22Rv1 (cell line): ENCODE results near the gene LMCD1.

Experiments used
- H3K27ac ChIP-seq: fragments of 450-650 bp; 2 replicates; pipeline ENCODE4 v1.5.1; 2017
- ZFX ChIP-seq: fragments of 450-650 bp; IDR thresholded peaks from 2 replicates; pipeline ENCODE4 v1.6.1; 2017; ENCODE audit warnings: antibody characterized with exemption, borderline replicate concordance
- TF ChIP-seq, protein P1 (sequence below): fragments of 450-650 bp; IDR thresholded peaks from 2 replicates; pipeline ENCODE4 v1.5.1; 2017; ENCODE audit warnings: mild to moderate bottlenecking

Gene LMCD1

DNA sequence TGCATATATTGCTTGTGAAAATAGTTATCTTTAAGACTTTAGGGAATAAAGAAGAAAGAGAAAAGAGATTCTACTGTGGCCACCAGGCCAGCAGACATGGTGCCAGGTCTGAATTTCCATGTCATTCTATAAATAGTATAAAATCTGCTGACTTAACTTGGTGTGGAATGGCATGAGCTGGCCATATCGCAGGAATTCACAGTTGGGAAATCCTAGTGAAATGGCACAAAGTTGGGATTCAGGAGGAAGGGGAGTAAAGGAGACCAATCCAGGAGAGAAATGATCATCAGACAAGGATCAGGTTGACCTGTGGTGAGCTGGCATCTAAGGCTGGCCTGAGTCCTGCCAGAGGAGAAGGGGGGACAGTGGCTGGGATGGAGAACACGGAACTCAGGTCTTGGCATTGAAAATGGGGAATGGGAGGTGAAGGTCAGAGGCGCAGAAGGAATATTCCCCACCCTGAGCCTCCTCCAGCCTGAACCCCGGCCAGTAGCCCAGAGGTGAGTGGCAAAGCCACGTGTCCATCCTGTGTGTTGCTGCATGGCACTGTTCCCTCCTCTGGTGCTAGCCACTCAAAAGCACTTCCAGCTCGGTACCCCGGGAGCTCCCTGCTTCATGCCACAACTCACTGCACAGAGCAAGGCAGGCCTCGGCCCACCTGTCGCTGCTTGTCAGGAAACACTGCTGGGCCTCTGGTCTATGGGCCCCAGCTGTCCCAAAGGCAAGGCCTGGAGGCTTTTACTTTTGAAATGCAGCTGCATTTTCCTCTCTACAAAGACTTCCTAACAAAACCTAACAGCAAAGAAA, 91.6 kb downstream of the LMCD1 start:
- H3K27ac ChIP-seq, result no peak overlapping the region
- TF ChIP-seq ZFX, result no peak
- TF ChIP-seq, protein P1, sequence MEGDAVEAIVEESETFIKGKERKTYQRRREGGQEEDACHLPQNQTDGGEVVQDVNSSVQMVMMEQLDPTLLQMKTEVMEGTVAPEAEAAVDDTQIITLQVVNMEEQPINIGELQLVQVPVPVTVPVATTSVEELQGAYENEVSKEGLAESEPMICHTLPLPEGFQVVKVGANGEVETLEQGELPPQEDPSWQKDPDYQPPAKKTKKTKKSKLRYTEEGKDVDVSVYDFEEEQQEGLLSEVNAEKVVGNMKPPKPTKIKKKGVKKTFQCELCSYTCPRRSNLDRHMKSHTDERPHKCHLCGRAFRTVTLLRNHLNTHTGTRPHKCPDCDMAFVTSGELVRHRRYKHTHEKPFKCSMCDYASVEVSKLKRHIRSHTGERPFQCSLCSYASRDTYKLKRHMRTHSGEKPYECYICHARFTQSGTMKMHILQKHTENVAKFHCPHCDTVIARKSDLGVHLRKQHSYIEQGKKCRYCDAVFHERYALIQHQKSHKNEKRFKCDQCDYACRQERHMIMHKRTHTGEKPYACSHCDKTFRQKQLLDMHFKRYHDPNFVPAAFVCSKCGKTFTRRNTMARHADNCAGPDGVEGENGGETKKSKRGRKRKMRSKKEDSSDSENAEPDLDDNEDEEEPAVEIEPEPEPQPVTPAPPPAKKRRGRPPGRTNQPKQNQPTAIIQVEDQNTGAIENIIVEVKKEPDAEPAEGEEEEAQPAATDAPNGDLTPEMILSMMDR, result no peak

DNA sequence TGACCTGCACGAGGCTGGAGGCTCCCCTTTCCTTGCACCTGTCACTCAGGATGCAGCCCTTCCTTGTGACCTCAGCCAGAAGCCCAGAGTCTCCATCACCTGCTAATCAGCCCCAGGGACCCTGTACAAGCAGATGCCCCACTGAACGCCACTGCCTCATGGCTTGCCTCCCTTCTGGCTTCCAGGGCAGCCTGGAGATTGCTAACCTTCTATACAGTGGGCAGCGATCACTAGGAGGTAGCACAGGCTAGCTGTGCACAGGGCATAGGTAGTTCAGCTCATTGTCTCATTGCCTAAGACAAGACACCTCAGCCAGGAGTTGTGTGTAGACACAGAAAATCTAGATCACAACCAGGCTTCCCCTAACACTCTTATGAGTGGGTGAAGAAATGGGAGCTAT, 93.6 kb downstream of the LMCD1 start:
- TF ChIP-seq, protein P1, result no peak
- no peak for TF ChIP-seq ZFX
- H3K27ac ChIP-seq, result no peak overlapping the region

DNA sequence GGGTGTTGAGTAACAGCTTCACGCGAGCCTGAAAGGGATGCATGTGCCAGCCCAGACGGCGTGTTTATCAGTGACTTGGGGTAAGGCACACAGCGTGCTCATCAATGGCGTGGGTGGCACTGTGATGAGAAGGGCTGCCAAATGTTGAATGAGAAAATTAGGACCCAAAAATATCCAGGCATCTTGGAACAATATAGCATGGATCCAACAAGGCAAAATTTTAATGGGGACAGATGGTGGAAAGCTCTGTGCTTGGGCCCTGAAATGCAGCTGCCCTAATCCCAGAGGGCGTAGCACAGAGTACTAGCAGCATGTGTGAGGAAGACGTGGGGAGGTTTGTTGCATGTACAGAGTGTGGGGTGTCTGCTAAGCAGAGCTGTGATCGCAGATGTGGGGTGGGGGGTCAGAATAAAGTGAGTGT, 94.1 kb downstream of the LMCD1 start:
- TF ChIP-seq, protein P1, result no peak
- TF ChIP-seq ZFX, result no peak

DNA sequence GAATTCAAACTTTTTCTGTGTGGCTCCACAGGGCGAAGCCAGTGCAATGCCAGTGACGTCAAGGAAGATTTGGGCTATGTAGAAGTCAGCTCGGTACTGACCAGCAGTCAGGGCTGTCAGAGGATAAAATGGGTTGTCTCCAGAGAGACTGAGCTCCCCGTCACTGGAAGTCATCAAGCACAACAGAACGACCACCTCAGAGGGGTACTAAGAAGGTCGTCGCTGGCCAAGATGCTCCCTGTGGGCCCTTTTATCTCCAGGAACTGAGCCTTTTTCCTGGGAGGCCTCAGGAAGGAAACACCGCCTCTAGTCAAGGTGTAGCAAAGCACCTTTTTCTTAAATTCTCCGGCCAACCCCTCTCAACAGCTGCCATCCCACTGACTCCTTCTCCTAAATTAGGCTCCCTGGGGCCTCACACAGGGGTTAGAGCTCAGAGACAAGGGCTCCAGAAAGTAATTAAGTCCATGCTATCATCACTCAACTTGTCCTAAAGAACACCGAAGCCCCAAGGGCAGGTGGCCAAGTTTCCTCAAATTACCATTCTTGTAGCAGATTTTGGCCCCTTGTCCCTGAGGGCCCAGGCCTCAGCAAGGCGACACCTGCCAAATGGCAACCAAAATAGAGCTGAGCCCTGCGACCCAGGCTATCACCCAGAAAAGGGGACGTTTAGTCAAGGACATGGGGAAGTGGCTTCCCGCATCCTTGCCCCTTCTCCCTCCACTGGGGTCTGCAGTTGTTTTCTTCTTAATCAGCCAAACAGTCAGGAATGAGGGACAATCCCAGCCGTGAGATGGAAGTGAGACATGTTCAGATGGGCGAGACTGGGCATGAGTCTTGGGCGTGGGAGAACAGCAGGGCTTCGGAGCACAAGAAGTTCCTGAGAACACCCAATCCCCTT, 94.9 kb downstream of the LMCD1 start:
- TF ChIP-seq ZFX, result no peak
- TF ChIP-seq, protein P1, result no peak
- no peak overlapping the region for H3K27ac ChIP-seq

More for the DNA sequence above, 94.1 kb downstream of the LMCD1 start:
- no peak overlapping the region for H3K27ac ChIP-seq

DNA sequence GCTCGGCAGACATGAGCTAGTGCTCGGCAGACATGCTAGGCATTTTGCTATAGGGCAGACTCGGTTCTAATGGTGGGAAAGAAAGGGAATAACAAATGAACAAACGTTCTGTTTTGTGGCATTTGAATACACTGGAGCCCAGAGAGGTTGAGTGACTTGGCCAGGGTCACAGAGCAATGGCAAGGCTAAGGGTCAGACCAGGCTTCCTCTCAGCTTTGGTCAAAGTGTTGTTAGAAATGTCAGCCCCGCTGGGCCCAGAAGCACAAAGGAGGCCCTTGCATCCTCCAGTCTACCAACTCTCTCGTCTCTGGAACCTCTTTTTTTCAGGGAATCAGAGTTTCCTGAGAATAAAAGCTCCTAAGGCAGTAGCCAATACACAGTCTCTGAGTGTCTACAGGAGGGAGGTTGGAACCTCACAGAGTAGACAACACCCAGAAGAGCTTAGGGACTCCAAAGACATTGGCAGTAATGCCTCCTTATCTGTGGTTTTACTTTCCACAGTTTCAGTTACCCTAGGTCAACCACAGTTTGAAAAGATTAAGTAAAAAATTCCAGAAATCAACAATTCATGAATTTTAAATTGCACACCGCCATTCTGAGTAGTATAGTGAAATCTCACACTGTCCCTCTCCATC, 95.7 kb downstream of the LMCD1 start:
- TF ChIP-seq ZFX, result no peak
- TF ChIP-seq, protein P1, result no peak
- no peak overlapping the region for H3K27ac ChIP-seq

DNA sequence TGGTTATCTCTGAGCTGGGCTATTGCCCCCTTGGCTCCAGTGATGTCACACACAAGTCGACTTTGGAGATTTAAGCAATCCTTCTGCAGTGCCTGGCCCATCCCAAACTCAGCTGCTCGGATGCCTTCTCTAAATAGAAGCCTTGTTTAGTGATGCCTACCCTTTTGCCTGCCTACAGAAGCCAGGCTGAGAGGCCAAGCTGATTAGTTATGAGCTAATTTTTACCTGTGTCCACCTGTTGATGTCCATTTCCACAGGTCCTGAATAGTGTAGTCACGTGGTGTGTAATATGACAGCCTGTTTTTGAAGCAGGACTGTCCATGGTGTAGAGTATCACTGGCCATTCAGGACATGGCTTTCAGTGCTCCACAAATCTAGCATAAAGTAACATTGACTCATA, 97.5 kb downstream of the LMCD1 start:
- no peak for TF ChIP-seq ZFX
- TF ChIP-seq, protein P1, result no peak

More for the DNA sequence above, 97.5 kb downstream of the LMCD1 start:
- no peak overlapping the region for H3K27ac ChIP-seq
